ENCODE results near the gene DLG2.
A peak's percentile ranks its signal among the peaks of the same experiment; 100 is the strongest.

DLG2 gene

DNA sequence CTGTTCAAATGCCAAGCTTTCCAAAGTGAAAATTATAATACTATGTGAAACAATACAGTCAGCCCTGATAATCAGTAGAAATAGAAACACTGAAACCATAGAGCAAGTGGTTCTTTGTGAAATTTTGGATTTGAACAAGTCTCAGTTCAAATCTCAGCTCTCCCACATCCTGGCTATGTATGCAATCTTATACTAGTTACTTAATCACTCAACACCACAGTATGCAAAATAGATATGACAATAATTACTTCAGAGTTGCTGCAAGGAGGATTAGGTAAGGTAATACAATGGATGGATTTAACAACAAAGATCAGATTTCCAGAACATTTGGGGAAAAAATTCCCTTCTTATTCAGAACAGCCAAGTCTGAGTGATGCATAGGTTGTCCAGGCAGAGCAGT, 1489.2 kb downstream of the DLG2 start:
- no peak for DNase-seq

DNA sequence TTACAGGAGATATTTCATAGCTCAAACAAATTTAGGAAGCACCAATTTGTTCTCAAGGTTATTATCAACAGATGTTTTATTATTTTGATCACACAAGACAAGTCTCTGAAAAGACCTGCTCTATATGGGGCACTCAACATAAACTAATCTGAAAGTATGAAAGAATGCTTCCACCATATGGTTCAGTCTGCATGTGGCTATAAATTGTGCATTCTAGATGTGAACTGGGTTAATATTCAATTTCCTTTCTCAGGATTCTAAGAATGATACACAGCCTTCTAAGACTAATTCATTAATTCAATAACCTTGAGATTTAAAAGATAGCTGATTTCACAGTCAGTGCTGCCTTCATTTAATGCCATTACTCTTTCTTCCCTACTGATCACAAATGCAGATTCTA, 1489.6 kb downstream of the DLG2 start:
- DNase-seq: no peak

DNA sequence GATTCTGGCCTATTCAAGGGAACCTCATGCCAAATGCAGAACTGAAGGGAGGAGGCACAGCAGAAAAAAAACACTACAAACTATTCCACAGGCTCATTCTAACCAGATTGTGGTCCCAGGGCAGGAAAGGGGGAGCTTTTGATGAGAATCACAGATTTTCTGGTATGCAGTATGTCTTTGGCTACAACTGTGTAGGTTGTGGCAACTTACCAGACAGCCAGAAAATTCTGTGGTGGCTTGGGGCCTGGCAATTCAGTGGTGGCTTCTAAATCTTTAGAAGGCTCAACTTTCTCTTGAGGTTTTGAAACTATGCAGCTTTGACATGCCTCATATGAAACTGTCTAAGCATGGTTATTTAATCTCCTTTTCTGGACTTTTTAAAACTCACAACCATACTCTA, 1490.2 kb downstream of the DLG2 start:
- DNase-seq: peak; percentile 76

DNA sequence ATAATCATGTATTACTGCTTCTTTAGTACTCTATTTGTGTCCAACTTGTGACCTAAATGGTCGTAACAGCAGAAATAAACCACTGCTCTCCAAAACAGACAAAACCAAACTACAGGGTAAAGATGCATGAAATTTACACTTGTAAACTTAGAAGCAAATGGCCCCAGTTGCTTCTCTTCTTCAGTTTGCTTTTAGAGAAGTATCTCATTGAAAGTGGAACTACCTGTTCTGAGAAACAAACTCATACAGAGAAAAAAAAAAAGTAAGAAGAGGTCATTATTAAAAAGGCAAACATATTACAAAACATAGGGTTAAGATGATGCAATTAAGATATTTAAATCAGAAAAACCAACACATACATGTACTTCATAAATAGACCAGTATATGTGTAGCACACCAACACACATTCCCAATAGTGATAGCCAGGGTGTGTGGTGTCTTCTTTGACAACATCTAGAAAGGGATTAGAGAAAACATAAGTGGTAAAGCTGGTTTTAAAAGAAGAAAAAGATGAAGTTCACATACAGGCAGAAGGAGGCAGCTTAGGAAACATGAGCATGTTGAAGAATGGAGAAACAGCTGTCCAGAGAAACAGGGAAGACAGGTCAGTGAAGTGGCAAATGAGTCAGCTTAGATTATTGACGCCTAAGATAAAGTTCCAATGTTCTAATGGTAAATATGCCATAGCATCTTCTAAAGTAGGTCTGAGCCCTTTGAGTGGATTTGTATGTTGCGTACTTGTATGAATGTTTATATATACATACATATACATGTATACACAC, 1496.3 kb downstream of the DLG2 start:
- DNase-seq: no peak

DNA sequence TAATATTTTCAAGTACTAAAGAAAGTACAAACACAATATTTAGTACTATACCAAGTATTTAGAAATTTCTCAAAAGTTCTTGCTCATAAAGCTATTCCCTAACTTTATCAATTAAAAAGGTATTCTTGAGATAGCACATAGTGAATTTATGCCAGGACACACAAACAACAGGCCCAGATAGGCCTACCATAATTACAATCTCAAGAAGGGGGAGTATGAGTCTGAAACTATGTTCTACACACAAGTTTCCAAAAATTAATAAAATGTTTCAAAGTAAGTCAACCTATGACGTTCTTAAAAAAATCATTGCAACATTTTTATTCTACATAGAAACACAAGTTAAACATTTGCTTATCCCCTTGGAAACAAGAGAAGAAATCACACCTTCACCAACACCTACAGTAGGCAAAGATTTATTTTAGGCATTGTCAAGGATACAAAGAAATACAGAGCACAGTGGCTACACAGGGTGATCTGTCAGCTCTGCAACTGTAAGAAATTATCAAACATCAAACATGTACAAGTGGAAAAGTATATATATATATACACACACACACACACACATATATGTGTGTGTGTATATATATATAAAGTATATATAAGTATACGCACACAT, 1497.1 kb downstream of the DLG2 start:
- DNase-seq: no peak

DNA sequence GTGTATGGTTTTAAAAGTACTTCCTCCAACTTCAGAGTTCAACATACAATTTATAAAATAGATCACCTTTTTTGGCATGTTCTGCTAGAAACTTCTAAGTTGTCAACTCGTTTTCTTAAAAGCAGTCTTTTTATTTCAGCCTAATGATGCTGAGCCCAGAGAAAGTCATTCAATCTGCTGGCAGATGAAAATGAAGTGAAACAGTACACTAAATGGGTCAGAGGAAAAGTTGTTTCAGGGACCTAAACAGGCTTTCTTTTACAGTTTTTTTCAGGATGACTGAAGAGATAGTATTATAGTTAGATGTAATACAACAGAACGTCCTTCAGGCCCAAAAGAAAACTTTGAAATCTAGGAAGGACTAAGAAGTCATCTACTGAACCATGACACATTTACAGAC, 1498.3 kb downstream of the DLG2 start:
- DNase-seq: no peak

DNA sequence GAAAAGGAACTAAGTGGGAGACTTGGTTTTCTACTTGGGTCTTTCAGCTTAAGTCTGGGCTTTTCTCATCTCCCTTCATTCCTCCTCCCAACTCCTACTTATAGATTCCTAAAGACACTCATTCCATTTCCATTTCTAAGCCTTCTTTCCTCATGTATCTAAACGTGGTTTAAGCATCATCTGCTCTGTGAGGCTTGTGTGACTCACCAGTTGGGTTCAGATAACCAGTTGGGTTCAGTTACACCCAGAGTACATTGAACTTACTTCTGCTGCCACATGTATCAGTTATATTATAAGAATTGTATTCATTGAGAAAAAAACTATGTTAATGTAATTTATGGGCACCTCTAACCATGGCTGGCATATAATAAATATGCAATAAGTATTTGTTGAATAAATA, 1509.8 kb downstream of the DLG2 start:
- DNase-seq: peak; percentile 24

DNA sequence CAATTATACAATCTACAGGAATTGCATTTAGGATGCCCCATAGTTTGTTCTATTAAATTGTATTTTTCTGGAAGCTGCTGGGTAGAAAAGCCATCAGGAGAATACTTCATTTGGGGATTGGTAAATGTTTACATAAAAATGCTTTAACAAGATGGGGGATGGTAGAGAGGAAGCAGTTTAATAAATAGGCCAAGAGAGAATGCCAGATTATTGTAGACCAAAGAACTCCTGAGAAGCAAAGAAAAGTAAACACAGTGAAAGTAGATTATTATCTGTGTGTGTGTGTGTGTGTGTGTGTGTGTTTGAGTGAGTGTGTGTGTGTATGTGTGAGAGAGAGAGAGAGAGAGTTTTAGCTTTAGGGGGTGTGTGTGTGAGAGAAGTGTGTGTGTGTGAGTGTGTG, 1520.6 kb downstream of the DLG2 start:
- DNase-seq: no peak

DNA sequence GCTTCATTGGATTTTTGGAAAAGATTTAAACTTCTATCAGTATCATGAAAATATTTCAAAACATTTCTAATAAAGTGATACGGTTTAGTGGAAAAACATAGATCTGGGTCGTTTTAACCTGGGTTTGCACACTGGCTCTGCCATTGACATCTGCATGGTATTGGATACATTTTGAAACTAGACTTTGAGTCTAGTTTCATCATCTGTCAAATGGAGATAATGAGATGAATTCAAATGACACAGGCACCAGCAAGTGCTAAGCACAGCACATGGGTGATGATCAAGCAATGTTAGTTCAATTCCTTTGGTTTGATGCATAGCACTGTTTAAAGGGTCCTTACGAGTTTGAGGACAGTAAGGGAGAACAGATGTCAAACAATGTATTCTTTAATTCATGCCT, 1522.0 kb downstream of the DLG2 start:
- DNase-seq: no peak

DNA sequence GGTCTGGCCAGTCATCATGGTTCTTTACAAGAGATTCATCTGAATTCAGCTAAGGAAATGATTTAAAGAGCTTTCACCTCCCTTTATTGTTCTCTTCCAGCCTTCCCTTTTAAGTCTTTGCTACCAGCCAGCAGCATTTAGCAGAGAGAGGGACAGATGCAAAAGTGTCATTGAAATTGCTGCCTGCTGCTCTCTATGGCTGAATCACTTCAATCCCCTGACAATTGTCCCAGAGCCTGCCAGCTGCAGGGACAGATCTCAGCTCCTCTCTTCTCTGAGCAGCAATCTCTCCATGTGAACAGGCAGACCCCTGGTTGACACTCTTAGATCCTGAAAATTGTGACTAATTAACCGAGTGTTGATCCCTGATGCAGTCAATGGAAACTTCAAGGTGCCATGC, 1524.0 kb downstream of the DLG2 start:
- no peak for DNase-seq

DNA sequence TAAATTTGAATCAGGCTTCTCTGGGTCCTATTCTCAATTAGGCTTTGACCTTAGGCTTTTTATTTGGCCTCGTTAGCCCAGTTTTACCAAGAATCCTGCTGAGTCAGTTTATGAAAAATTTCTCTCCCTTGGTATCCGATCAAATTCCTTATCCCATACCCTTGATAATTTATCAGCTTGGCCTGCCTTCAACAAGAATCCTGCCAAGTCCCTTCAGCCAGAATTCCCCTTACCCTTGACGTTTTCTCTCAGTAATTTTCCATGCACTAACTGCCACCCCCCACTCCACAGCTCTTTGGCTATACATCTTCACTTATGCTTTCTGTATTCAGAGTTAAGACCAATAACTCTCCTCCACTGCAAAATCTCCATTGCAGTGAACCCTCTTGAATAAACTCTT, 1530.0 kb downstream of the DLG2 start:
- DNase-seq: peak; percentile 21

DNA sequence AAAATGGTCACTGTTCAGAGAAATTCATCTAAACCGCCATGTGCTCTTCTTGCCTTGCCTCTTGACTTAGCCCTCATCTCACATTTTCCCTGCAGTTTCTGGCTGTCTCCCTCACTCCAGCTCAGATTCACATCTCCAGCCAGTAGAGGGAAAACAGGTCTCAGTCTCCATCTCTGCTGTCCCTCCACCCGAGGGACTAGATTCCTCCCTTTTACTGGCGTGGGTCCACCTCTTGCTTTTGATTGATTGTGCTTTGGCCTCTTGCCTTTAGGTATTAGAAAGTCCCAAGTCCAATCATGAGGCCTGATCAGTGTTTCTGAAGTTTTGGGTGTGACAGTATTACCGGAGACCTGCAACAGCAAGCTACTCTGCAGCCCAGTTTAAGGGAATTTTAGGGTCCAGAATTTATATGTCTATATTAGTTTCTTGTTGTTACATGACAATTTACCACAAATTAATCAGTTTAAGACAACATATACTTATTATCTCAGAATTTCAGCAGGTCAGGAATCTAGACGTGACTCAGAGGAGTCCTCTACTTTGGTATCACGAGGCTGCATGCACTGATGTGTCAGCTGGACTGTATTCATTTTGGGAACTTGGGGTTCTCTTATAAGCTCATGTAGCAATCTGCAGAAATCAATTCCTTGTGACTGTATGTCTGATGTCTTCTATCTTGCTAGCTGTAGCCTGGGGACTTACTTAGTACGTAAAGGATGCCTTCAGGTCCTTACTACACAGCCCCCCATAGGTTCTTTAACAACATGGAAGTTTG, 1535.7 kb downstream of the DLG2 start:
- DNase-seq: no peak

DNA sequence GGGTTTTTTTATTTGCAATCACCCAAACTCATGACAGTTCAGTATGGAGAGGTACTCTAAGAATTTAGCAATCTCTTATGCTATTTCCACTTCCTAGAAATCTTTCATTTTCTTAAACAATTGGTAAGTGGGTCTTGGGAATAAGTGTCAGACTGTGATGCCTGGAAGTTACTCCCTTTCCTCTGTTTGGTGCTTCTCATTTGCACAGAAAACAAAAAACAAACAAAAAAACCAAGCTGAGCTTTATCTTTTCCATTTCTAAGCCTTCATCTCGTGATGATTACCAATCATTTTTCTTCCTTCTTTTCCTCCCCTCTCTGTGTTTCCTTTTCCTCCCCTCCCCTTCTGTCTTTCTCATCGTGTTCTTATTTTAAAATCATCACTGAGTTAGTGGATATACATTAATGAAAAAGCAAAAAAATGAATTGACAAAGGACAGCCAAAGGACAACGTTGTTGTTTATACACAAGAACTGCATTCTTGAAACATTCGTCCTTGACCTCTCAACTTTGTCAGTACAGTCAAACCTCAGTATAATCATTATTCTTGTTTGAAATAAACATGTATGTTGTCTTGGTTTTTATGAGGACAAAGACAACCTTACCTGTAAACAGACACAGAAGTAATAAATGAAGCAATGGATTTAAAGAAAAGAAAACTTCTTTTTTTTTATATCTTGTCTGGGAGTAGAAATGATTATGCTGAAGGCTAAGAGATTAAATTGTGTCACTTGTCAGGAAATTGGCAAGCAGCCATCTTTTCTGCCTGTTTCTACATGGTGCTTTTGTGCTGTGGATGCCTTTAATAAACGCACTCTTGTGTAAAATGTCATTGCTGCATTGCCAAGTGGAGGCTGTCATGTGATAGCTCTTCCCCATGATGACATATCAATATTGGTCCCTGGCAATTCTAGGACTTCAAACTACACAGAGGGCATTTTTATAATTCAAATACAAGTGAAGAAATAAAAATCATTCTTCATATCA, 1537.8 kb downstream of the DLG2 start:
- no peak for DNase-seq

DNA sequence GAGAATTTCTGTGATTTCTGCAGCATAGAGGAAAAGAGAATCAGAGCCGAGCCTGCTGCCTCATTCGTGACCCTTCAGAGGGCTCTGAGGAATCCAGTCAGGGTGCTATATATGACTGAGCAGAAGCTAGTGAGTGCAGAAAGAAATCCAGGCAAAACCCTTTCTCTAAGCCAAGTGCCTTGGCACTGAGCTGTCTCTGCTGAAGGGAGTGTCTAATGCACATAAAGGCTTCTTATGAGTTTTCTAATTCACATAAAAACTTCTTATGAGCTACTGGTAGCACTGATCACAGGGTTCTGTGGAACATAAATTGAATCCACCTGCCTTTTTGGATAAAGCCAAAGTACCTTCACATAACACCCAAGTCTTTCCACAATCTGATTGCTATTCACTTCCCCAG, 1555.3 kb downstream of the DLG2 start:
- no peak for DNase-seq

DNA sequence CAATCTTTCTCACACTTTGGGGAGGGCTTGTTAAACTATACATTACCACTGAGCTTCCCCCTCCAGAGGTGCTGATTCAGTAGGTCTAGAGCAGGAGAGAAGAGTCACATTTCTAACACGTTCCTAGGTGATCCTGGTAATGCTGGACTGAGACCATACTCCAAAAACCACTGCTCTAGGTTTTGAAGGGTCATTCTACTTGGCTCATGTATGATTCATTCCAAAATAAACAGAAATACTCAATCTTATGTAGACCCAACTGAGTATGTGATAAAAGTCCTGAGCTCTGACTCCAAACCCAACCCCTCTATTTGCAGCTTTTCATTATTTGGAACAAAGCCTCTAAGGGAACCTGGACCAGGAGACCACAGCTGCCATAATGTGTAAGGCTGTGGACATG, 1558.1 kb downstream of the DLG2 start:
- DNase-seq: no peak

DNA sequence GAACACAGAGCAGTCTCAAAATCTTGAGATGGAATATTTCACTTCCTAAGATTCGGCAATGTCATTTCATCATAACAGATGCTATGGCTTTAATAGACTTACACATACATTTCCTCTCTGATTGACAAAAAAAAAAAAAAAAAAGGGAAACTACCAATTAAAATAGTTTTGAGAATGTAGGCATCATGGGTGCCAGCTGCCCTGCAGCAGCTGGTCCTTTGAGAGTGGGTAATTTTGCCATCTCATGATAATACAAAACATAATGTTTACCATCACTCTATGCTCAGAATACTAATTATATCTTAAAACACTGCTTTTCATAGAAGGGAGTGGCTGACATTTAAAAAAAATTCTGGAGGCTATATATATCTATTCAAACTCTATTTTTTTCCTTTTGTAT, 1565.4 kb downstream of the DLG2 start:
- DNase-seq: no peak

DNA sequence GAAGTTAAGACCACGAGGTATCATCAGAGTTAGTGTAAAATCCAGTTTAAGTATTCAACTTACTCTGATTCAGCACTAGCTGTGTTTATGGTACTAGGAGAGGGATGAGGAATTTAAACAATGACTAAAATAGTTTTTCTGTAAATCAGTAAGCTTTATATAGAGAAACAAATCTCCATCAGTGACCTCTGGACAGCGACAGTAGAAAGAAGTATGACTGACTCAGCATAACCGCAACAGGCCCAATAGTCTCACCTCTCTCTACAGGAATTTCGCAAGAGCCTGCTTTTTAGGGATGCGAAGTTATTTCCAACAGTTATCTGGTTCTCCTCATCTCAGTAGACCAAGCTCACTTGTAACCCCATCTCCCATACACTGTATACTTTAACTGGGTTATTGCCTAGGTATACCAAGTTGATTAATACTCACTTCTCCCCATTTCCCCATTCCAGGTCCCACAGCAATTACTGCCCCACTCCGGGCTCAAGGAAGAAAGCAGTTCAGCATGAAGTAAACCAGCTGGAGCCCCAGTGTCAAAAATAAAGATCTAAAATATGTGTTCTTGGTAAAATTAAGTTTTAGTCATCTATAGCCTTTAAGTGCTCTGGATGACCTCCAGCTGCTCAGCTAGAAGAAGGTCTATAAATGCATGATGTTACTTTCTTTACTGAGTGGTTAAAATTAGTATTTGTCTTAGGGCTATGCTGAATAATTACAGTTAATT, 1570.3 kb downstream of the DLG2 start:
- peak; percentile 25 for DNase-seq

DNA sequence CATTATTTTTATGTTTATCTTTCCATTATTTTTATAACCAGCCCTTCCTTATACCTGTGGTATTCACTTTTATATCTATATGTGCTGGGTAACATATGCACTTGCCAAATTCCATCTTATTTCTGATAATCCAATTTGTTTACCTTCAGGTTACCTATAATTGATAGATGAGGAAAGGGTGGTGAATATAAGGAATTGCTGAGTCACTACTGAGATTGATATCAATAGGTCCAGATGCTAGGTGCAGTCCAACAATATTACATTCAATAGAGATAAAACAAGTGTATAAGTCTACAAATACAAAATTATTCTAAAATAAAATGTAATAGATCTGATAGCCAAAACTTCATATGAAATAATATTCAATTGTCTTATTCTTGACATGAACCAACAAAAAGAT, 1582.0 kb downstream of the DLG2 start:
- no peak for DNase-seq

DNA sequence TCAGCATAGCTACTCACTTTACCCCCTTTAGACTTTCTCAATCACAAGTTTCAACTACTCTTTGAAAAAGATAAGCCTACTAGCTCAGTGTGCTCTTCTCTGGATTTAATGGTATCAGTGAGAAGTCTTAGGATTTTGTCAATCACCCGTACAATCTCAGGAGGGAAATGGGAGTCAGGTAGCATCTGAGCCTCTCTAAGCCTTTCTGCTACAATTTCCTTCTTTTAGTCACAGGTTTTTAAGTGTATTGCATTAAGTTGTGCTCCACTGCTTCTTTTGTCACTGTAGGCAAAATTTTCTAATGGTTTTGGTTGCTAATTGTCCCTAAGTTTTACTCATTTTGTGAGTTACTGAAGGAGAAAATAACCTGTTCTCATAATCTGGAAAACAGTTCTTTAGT, 1582.4 kb downstream of the DLG2 start:
- DNase-seq: no peak

DNA sequence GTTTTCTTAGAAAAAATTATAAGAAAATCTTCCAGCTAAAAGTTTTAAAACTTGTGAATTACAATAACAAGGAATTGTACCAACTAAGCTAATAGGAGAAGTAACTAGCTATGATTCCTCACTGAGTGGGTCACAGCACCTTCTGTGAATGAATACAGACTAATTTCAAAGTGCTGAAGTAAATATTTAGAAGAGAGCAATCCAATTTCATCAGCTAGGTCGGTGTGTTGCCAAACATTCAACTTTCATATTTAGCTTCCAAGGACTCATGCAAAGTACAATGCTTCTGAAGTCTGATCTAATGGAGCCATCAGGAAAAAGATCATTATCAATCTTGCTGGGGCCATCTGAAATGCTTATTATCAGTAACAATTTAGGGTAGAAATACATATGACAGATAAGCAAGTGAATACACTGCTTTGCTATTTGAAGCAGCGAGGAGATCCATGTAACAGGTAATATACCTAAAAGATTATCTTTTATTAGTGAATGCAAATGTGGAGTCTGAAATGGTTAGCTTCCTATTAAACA, 1590.4 kb downstream of the DLG2 start:
- no peak for DNase-seq

DNA sequence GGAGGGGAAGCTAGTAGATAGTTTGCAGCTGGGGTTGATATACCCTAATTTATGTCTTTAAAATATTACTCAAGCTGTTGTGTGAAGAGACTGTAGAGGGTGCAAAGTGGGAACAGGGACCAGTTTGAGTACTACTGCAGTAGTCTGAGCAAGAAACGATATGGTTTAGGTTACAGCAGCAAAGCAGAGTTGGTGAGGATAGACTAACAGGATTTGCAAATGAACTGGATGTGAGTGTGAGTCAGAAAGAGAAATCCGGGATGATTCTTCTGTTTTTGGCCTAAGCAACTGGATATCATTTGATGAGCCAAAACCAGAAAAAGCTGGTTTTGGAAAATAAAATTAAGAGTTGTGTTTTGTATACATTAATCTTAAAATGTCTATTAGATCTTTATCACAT, 1591.5 kb downstream of the DLG2 start:
- no peak for DNase-seq

DNA sequence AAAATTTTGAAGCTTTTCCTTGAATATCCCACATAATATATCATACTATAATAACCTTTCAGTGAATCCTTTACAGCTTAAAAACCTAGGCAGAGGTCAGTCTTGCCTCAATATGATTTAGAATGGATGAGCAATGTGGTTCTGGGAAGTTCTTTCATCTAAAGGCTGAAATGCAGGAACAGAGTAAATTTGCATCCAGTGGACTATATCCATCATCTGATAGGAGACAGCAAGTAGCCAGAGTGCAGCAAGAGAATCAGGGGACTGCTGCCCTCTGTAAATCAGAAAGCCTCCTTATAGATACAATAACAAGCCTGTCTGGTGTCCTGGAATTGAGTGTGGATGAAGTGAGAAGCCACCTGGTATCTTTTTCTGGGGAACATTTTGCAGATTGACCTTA, 1592.7 kb downstream of the DLG2 start:
- no peak for DNase-seq

Measured in fibroblast of skin of right biceps (primary cell).